Neural cell (in vitro differentiated cells): ENCODE data around the gene CST11.

Source experiments
- EP300 ChIP-seq: fragments of 450-650 bp; conservative IDR thresholded peaks from 2 replicates; pipeline ENCODE4 v1.6.1; 2014; ENCODE audit warnings: antibody characterized with exemption, mild to moderate bottlenecking, moderate library complexity; ENCODE audit not compliant: poor library complexity, severe bottlenecking
- EZH2 ChIP-seq: fragments of 200-600, 300-800 bp; shearing (Covaris generic), sonication (generic); IDR thresholded peaks from 2 replicates; pipeline ENCODE4 v1.6.1; 2014; ENCODE audit warnings: antibody characterized with exemption, low read length, borderline replicate concordance, mild to moderate bottlenecking; ENCODE audit not compliant: insufficient read depth, poor library complexity, severe bottlenecking
- MXI1 ChIP-seq: fragments of 450-650 bp; conservative IDR thresholded peaks from 2 replicates; pipeline ENCODE4 v1.6.1; 2014; ENCODE audit warnings: antibody characterized with exemption, mild to moderate bottlenecking; ENCODE audit not compliant: poor library complexity, severe bottlenecking
- POLR2AphosphoS5 ChIP-seq: IDR thresholded peaks from 2 replicates; pipeline ENCODE4 v1.6.1; 2012
- RAD21 ChIP-seq: fragments of 450-650 bp; conservative IDR thresholded peaks from 2 replicates; pipeline ENCODE4 v1.6.1; 2014; ENCODE audit warnings: antibody characterized with exemption, mild to moderate bottlenecking, moderate library complexity
- REST ChIP-seq: IDR thresholded peaks from 2 replicates; pipeline ENCODE4 v1.6.1; 2012; ENCODE audit warnings: borderline replicate concordance
- TAF1 ChIP-seq: IDR thresholded peaks from 2 replicates; pipeline ENCODE4 v1.6.1; 2012; ENCODE audit warnings: low read depth
- TF ChIP-seq, protein P1 (sequence below): fragments of 450-650 bp; IDR thresholded peaks from 2 replicates; pipeline ENCODE4 v1.5.1; 2014; ENCODE audit warnings: antibody characterized with exemption, mild to moderate bottlenecking, moderate library complexity; ENCODE audit not compliant: poor library complexity, severe bottlenecking

DNA sequence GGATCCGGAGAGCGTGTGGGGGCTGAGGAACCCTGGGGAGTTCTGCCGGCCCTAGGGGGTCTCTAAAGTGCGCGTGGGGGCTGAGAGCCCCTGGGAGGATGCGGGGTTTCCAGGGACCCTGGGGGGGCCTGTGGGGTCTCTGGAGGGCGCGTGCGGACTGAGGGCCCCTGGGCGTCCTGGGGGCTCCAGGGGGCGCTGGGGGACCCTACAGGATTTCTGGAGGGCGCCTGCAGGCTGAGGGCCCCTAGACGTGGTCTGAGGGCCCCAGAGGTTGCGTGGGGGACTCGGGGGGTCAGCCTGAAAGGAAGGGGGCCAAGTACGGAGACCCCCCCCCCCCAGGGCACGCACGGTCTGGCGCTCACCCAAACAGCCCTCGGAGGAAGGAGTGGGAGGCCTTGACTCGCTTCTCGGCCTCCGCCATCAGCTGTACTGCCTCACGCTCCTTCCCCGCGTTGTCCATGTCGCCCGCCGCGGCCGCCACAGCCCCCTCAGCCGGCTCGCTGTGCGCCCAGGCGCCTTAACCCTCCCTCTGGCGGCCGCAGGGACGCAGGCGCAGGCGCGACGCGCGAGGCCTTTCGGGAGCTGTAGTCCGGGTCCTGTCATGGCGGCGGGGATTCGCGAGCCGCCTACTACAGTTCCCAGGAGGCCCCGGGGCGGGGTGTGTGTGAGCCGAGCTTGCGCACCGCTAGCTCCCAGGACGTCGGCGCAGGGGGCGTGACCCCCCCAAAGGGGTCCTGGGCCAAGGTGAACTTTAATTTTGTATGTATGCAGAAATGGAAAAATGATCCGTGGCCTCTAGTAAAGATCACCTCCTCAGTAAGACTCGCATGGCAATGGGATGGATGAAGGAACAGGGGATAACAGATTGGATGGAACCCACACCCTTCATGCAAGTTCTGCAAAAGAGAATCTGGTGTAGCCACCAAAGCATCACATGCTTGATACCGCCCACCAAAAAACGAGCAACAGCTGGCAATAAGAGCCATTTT is 31.4 kb downstream of the CST11 start, which contains the start of gene NAPB:
- TF ChIP-seq, protein P1, sequence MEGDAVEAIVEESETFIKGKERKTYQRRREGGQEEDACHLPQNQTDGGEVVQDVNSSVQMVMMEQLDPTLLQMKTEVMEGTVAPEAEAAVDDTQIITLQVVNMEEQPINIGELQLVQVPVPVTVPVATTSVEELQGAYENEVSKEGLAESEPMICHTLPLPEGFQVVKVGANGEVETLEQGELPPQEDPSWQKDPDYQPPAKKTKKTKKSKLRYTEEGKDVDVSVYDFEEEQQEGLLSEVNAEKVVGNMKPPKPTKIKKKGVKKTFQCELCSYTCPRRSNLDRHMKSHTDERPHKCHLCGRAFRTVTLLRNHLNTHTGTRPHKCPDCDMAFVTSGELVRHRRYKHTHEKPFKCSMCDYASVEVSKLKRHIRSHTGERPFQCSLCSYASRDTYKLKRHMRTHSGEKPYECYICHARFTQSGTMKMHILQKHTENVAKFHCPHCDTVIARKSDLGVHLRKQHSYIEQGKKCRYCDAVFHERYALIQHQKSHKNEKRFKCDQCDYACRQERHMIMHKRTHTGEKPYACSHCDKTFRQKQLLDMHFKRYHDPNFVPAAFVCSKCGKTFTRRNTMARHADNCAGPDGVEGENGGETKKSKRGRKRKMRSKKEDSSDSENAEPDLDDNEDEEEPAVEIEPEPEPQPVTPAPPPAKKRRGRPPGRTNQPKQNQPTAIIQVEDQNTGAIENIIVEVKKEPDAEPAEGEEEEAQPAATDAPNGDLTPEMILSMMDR: peak; percentile 53
- TF ChIP-seq POLR2AphosphoS5 (peak; percentile 79), EZH2 (no peak), TAF1 (peak; percentile 60), EP300 (no peak), MXI1 (peak; percentile 56), REST (no peak), RAD21 (peak; percentile 38)
